Epithelial cell of esophagus (primary cell): ENCODE results near the gene SNAPC4.

Source experiments
- DNase-seq: peaks from one replicate; pipeline ENCODE4 v3.0.0; 2010; ENCODE audit warnings: low read depth
- H3K4me3 ChIP-seq: 2 replicates; pipeline ENCODE4 v1.5.1; 2011; ENCODE audit warnings: mild to moderate bottlenecking, low read length, control low read depth
- CTCF ChIP-seq: IDR thresholded peaks from 2 replicates; pipeline ENCODE4 v1.5.1; 2011; ENCODE audit warnings: low read depth, mild to moderate bottlenecking, low read length, control low read depth, inconsistent platforms; ENCODE audit not compliant: insufficient read depth; ENCODE audit errors: missing control alignments

SNAPC4 gene

GRCh38 chr9:136370687-136371532 lies 29.1 kb downstream of the SNAPC4 start:
- no peak overlapping the region for H3K4me3 ChIP-seq
- TF ChIP-seq CTCF: no peak
- no peak for DNase-seq

GRCh38 chr9:136370037-136370436 lies 29.9 kb downstream of the SNAPC4 start:
- DNase-seq: no peak
- no peak for TF ChIP-seq CTCF
- no peak overlapping the region for H3K4me3 ChIP-seq

- no peak for DNase-seq
- no peak for TF ChIP-seq CTCF
- no peak overlapping the region for H3K4me3 ChIP-seq
Observed at GRCh38 chr9:136368190-136368589, 31.8 kb downstream of the SNAPC4 start.

GRCh38 chr9:136367296-136368145 lies 32.4 kb downstream of the SNAPC4 start:
- no peak for DNase-seq
- H3K4me3 ChIP-seq: no peak overlapping the region
- TF ChIP-seq CTCF: no peak

GRCh38 chr9:136366826-136367225 lies 33.1 kb downstream of the SNAPC4 start:
- no peak overlapping the region for H3K4me3 ChIP-seq
- no peak for TF ChIP-seq CTCF
- no peak for DNase-seq

- no peak overlapping the region for H3K4me3 ChIP-seq
- no peak for TF ChIP-seq CTCF
Observed at GRCh38 chr9:136365775-136366222, 34.2 kb downstream of the SNAPC4 start.

More at GRCh38 chr9:136365775-136366222, 34.2 kb downstream of the SNAPC4 start:
- DNase-seq: no peak
